ENCODE measurements around the gene TEFM.

The TEFM gene

GRCh38 chr17:30906101-30906911 lies at the start of gene TEFM:
Gene TEFM, minus strand, starts transcription at chr17:30906238. Its CDS starts 40 bp downstream, at chr17:30906198.
- TF ChIP-seq, protein P1, sequence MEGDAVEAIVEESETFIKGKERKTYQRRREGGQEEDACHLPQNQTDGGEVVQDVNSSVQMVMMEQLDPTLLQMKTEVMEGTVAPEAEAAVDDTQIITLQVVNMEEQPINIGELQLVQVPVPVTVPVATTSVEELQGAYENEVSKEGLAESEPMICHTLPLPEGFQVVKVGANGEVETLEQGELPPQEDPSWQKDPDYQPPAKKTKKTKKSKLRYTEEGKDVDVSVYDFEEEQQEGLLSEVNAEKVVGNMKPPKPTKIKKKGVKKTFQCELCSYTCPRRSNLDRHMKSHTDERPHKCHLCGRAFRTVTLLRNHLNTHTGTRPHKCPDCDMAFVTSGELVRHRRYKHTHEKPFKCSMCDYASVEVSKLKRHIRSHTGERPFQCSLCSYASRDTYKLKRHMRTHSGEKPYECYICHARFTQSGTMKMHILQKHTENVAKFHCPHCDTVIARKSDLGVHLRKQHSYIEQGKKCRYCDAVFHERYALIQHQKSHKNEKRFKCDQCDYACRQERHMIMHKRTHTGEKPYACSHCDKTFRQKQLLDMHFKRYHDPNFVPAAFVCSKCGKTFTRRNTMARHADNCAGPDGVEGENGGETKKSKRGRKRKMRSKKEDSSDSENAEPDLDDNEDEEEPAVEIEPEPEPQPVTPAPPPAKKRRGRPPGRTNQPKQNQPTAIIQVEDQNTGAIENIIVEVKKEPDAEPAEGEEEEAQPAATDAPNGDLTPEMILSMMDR (conservative IDR thresholded peaks at IDR 0.05; ENCODE audit: low read length) = no peak
- H3K4me3 ChIP-seq (ENCODE audit: low read length) = peak within 1 kb of the TSS; percentile 92
- DNase-seq (ENCODE audit: low read depth) = peak; percentile 90

- no peak overlapping the region for H3K4me3 ChIP-seq (ENCODE audit: low read length)
- DNase-seq (ENCODE audit: low read depth) = no peak
- TF ChIP-seq, protein P1 (conservative IDR thresholded peaks at IDR 0.05; ENCODE audit: low read length) = no peak
Observed at GRCh38 chr17:30954046-30954830, 48.2 kb upstream of the TEFM start.

DNA sequence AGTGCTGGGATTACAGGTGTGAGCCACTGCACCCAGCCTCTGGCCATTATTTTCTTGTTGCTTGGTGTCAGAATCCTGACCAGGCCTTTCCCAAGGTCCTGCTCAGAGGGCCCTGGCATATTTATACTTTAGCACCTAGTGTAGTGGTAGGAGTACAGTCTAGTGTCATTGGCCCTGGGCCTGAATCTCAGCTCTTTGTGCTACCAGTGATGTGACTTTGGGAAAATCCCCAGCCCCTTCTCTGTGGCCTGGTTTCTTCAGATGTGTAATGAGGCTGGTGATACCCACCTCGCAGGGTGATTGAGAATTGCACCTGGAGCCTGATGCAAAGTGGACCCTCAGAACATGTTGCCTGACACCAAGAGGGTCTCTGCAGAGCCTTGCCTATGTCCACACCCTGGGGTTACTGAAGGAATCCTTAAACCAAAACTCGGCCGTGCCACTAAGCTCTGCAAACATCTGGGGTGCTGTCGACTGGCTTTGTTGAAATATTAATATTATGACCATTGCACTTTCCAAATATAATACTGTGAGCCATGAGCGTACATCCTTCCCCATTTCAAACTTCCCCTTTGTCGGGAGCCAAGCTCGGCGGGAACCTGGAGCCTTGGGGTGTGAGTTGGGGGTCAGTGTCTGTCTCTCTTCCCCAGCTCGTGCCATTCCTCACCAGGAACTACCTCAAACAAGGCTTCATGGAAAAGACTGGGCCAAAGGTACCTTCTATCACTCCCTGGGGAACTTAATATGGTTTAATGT lies 46.8 kb upstream of the TEFM start:
- DNase-seq (ENCODE audit: low read depth) = no peak
- no peak overlapping the region for H3K4me3 ChIP-seq (ENCODE audit: low read length)
- TF ChIP-seq, protein P1 (conservative IDR thresholded peaks at IDR 0.05; ENCODE audit: low read length) = no peak

GRCh38 chr17:30950669-30951399 lies 44.8 kb upstream of the TEFM start:
- peak; percentile 81 for DNase-seq (ENCODE audit: low read depth)
- TF ChIP-seq, protein P1 (conservative IDR thresholded peaks at IDR 0.05; ENCODE audit: low read length) = no peak
- H3K4me3 ChIP-seq (ENCODE audit: low read length) = no peak overlapping the region

DNA sequence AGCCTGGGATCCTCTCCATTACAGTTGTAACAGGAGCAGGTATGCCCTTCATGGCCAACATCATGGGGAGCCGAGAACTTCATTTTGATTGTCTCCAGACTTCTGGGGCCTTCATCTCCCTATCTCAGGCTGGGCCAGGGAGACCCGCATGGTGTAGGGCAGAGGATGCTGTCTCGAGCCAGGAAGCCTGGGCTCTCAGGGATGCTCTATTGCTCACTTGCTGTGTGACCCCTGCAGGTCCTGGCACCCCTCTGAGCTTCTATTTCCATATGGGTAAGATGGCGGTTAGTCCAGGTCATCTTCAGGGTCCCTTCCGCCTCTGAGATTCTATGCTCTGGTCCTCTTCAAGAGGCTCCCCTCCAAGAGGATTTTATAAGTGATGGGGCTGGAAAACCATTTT lies 44.2 kb upstream of the TEFM start:
- H3K4me3 ChIP-seq (ENCODE audit: low read length) = no peak overlapping the region

DNA sequence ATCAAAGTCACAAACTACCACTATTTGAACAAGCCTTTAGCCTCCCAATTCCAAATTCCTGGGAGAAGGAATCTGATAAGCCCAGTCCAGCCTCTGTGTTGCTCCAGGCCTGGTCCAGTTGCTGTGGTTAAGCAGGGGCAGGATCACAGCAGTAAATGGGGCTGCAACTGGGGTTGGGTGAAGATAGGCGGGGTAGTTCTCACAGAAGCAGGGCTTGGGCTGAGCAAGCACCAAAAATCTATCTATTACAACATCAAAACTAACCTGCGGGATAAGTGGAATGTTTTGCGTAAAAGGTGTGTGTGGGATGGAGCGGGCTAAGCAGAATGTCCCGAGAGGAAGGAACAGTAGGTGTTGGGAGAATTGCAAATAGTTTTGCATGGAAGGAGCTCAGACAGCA lies 41.8 kb upstream of the TEFM start:
- TF ChIP-seq, protein P1 (conservative IDR thresholded peaks at IDR 0.05; ENCODE audit: low read length) = no peak
- no peak overlapping the region for H3K4me3 ChIP-seq (ENCODE audit: low read length)
- DNase-seq (ENCODE audit: low read depth) = no peak

More for the DNA sequence above, 44.2 kb upstream of the TEFM start:
- TF ChIP-seq, protein P1 (conservative IDR thresholded peaks at IDR 0.05; ENCODE audit: low read length) = no peak
- DNase-seq (ENCODE audit: low read depth) = no peak

Measured in AG10803 (cell line).